GM12878 (cell line): ENCODE measurements around the gene ADAM23. TPM values are rescaled to one million over a fixed set of nuclear protein-coding genes. Genes with fewer than 3 reads are reported as not detected.

ENCODE experiments used
- ATAC-seq: fragments of 200-7000 bp; cut with Tn5 transposase; 3 replicates; pipeline ENCODE4 v1.9.1; 2020; ENCODE audit warnings: mild to moderate bottlenecking, moderate library complexity
- BruUV-seq: library from RNA; stranded (reverse); fragments of 400-500 nt; replicated peaks from 2 replicates; lab custom pipeline; 2021; lab: Mats Ljungman, UMichigan
- CTCF ChIA-PET: fragments of 300-600 bp; sonication (Branson Sonifier 250); formaldehyde crosslinking; extraction: SDS; loops from one replicate; lab custom pipeline; 2021; ENCODE audit warnings: inconsistent platforms; lab: Yijun Ruan, JAX
- POLR2A ChIA-PET: fragments of 350-600 bp; formaldehyde crosslinking; extraction: SDS; loops from one replicate; lab custom pipeline; 2021; ENCODE audit warnings: inconsistent platforms; lab: Charles Lee
- RAD21 ChIA-PET: fragments of 300-600 bp; sonication (Branson Sonifier 250); formaldehyde crosslinking; loops from one replicate; lab custom pipeline; 2023; ENCODE audit warnings: antibody characterized with exemption; ENCODE audit not compliant: unreplicated experiment; lab: Charles Lee
- SMC1A ChIA-PET: fragments of 300-600 bp; sonication (Branson Sonifier 250); formaldehyde crosslinking; loops from one replicate; lab custom pipeline; 2023; ENCODE audit not compliant: unreplicated experiment, uncharacterized antibody; lab: Charles Lee
- DNase-seq: peaks from one replicate; pipeline ENCODE4 v3.0.0-alpha.2; 2011; ENCODE audit warnings: low read depth, low spot score
- FAIRE-seq: peaks from 3 replicates; lab custom pipeline; 2011; peaks lifted over from hg19 to GRCh38; lab: Jason Lieb, UNC
- H2AFZ ChIP-seq: 2 replicates; pipeline ENCODE4 v1.6.0; 2011; ENCODE audit warnings: low read depth, low read length, control low read depth; ENCODE audit not compliant: control insufficient read depth
- H3K27ac ChIP-seq: 2 replicates; pipeline ENCODE4 v1.5.1; 2011; ENCODE audit warnings: control low read depth; ENCODE audit not compliant: control insufficient read depth, insufficient read depth
- H3K27me3 ChIP-seq, 2 experiments: replicated peaks in 1 of 2; 2 replicates each; pipeline versions ENCODE4 v1.6.0 to v1.6.1; 2011; ENCODE audit warnings: low read length in 1 of 2; ENCODE audit not compliant: control insufficient read depth in 2 of 2, insufficient read depth in 2 of 2
- H3K36me3 ChIP-seq, 2 experiments: 2 replicates each; pipeline ENCODE4 v1.5.1; 2011; ENCODE audit warnings: low read length in 1 of 2; ENCODE audit not compliant: control insufficient read depth in 2 of 2, insufficient read depth in 2 of 2
- H3K4me1 ChIP-seq: 2 replicates; pipeline ENCODE4 v1.6.1; 2011; ENCODE audit warnings: mild to moderate bottlenecking, low read length, moderate library complexity, mixed read lengths; ENCODE audit not compliant: control insufficient read depth, insufficient read depth
- H3K4me2 ChIP-seq: 2 replicates; pipeline ENCODE4 v1.6.0; 2011; ENCODE audit warnings: control low read depth; ENCODE audit not compliant: control insufficient read depth, insufficient read depth
- H3K4me3 ChIP-seq: fragments of 200-600 bp; sonication (generic); 2 replicates; pipeline ENCODE4 v1.5.1; 2016
- H3K79me2 ChIP-seq: 2 replicates; pipeline ENCODE4 v1.6.0; 2011; ENCODE audit warnings: low read length; ENCODE audit not compliant: control insufficient read depth, insufficient read depth
- H3K9ac ChIP-seq: 2 replicates; pipeline ENCODE4 v1.8.0; 2011; ENCODE audit warnings: low read length, control low read depth, mixed read lengths; ENCODE audit not compliant: control insufficient read depth, insufficient read depth
- H3K9me3 ChIP-seq: replicated peaks from 3 replicates; pipeline ENCODE4 v1.5.1; 2011; ENCODE audit warnings: mild to moderate bottlenecking, low read length; ENCODE audit not compliant: control insufficient read depth, insufficient read depth
- H4K20me1 ChIP-seq: 2 replicates; pipeline ENCODE4 v1.6.0; 2011; ENCODE audit not compliant: control insufficient read depth, insufficient read depth
- BCL3 ChIP-seq: IDR thresholded peaks from 2 replicates; pipeline ENCODE4 v1.6.1; 2011; ENCODE audit warnings: borderline replicate concordance, low read depth, mild to moderate bottlenecking, moderate library complexity, low read length; ENCODE audit not compliant: insufficient read depth, poor library complexity, severe bottlenecking
- REST ChIP-seq: IDR thresholded peaks from 2 replicates; pipeline ENCODE4 v1.6.1; 2012; ENCODE audit warnings: mild to moderate bottlenecking, low read depth, low read length
- SIX5 ChIP-seq: IDR thresholded peaks from 2 replicates; pipeline ENCODE4 v1.6.1; 2011; ENCODE audit warnings: mild to moderate bottlenecking, low read depth, low read length, moderate library complexity; ENCODE audit not compliant: severe bottlenecking
- WGBS: methylation state at CpG from one replicate; pipeline ENCODE4 v1.1.6; 2016; ENCODE audit warnings: low lambda C conversion rate; ENCODE audit not compliant: insufficient replicate concordance, insufficient coverage; ENCODE audit errors: missing lambda C conversion rate; 5-methylcytosine and 5-hydroxymethylcytosine counted together
- in situ Hi-C: fragments of 300-500 bp; cut with MboI; formaldehyde crosslinking; loops from 9 replicates; pipeline ENCODE4 v1.14.3; 2018; ENCODE audit warnings: mixed read lengths
- intact Hi-C: fragments of 100-400 bp; cut with micrococcal nuclease; formaldehyde crosslinking; loops from one replicate; pipeline ENCODE4 v1.14.2; 2022; ENCODE audit not compliant: unreplicated experiment
- polyA plus RNA-seq, 11 experiments: library from polyadenylated mRNA; depleted of rRNA in 4 of 11; unstranded in 6 of 11; stranded (reverse) in 5 of 11; fragments of >200 nt; fragmentation: Nextera tagmentation in 4 of 11; fragmentation: Illumina TruSeq in 1 of 11; extraction: Ambion mirVana in 4 of 11; extraction: Trizol in 1 of 11; gene quantifications; 1 replicate in 1 of 11; 2 replicates in 10 of 11; pipeline versions ENCODE4 v1.2.1 to v1.2.3, GENCODE V29; 2011 to 2016; ENCODE audit warnings: inconsistent platforms in 2 of 11, missing spikeins in 2 of 11, low read depth in 1 of 11
- total RNA-seq, 4 experiments: library from RNA; depleted of rRNA in 3 of 4; stranded (reverse); fragments of >200 nt in 3 of 4; fragmentation: Illumina TruSeq in 1 of 4; extraction: Trizol in 1 of 4; gene quantifications; 2 replicates each; pipeline versions ENCODE4 v1.2.1 to v1.2.3, GENCODE V29; 2013 to 2021

Gene ADAM23
- total and polyA plus RNA-seq, 10 of the 15 experiments (the other 5 are each of a cell fraction or from before 2014, with no cell fraction given) = 5.7 to 41.8 (median 15.6) TPM

GRCh38 chr2:206584323-206585116, 141.2 kb downstream of the ADAM23 start:
- TF ChIP-seq SIX5 (no peak), BCL3 (no peak), REST (no peak)
- CTCF ChIA-PET = interaction anchor here (1.4 to 1.5 kb wide), 2 partner anchors 10 to 19 kb away, joined by 3 to 4 read pairs; no protein-coding TSS in a partner anchor
- POLR2A ChIA-PET = no interaction called here
- Histone ChIP-seq H3K9me3 (no peaks in the 10 kb centered on the region), H3K4me1 (no peaks in the 10 kb centered on the region), H3K36me3 (no peaks in the 10 kb centered on the region), H3K27me3 (no peaks in the 10 kb centered on the region; a peak in 1 of 4 replicates), H2AFZ (no peak overlapping the region), H3K27ac (no peak overlapping the region), H3K4me2 (no peak overlapping the region), H3K4me3 (no peak overlapping the region), H3K9ac (no peak overlapping the region), H3K79me2 (no peaks in the 10 kb centered on the region), H4K20me1 (no peaks in the 10 kb centered on the region)
- SMC1A ChIA-PET = no interaction called here
- RAD21 ChIA-PET = no interaction called here
- DNase-seq (no peak), ATAC-seq (no peak), FAIRE-seq (no peak)
- 30% methylated on average over 11 of the region's 11 CpGs for WGBS
- BruUV-seq = no TSS peak
- in situ Hi-C loops (no loop called here), intact Hi-C loops (no loop called here)
